HG02763 (cell line): Measurements from ENCODE around the gene OR2B2.

ENCODE experiments used
- ATAC-seq: cut with Tn5 transposase; IDR thresholded peaks from one replicate; pipeline ENCODE4 v1.9.1; 2021; ENCODE audit warnings: mild to moderate bottlenecking, moderate library complexity; ENCODE audit not compliant: unreplicated experiment

The OR2B2 gene

DNA sequence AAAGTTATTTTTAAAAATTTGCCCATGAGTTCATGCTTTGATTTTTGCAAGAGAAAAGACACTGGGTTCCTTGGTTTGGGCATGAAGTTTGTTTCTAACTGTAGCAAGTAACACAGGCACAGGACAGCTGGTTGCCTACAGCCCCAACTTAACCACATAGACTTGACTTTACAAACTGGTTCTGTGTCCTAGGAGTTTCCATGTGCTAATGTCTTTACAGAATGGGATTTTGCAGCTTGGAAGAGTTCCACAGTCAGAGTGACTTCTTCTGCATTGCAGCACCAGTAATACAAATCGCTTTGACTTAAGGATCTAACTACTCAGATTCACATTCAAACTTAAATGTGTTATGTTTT, 44.3 kb downstream of the OR2B2 start:
- ATAC-seq: no peak

- peak; percentile 28 for ATAC-seq
Observed at GRCh38 chr6:27867051-27867944, 44.9 kb downstream of the OR2B2 start.

DNA sequence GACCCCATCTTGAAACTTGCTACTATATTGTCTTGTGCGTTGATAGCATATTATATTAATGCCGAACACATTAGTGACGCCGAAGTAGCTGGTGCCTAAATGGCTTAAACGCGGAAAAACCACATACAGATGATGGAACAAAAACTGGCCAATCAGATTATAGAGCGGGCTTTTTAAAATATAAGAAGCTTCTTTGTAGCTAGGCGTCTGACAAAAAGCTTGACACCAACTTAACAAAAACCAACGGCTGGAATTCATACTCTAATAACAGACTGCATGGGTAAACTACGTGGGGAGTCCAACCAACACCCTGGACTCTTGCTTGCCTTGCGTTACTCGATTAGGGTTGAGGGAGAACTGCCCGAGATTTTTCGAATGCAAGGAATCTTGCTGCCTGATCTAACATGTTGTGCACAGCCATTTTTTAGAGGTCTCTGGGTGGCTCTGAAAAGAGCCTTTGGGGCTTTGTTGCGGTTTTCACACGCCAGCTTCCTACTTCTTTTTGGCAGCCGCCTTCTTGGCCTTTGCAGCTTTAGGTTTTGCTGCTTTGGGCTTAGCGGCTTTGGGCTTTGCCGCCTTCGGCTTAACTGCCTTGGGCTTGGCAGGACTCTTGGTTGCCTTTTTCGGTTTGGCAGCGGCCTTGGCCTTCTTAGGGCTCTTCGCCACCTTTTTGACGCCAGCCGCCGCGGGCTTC, 45.7 kb downstream of the OR2B2 start:
- no peak for ATAC-seq

- no peak for ATAC-seq
Observed at GRCh38 chr6:27865850-27866356, 46.3 kb downstream of the OR2B2 start.

DNA sequence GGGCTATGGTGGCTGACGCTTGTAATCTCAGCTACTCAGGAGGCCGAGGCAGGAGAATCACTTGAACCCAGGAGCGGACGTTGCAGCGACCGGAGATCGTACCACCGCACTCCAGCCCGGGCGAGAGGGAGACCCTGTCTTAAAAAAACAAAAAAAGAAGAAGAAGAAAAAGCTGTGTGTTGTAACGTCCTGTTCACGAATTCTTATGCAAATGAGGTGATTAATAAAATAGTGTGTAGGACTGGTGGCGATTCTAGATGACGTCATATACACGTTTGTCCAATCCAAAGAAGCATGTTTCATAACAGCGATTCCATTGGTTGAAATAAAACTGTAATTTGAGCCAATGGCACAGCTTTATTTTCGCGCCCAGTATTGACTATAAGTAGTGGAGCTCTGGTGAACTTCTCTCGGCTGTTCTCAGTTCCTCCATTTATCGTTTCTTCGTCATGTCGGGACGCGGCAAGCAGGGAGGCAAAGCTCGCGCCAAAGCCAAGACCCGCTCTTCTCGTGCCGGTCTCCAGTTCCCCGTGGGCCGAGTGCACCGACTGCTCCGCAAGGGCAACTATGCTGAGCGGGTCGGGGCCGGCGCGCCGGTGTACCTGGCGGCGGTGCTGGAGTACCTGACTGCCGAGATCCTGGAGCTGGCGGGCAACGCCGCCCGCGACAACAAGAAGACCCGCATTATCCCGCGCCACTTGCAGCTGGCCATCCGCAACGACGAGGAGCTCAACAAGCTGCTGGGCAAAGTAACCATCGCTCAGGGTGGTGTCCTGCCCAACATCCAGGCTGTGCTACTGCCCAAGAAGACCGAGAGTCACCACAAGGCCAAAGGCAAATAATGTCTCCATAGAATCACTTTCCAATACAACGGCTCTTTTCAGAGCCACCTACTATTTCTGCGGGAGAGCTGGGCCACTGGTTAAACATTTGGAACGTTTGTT, 47.0 kb downstream of the OR2B2 start:
- peak; percentile 70 for ATAC-seq

DNA sequence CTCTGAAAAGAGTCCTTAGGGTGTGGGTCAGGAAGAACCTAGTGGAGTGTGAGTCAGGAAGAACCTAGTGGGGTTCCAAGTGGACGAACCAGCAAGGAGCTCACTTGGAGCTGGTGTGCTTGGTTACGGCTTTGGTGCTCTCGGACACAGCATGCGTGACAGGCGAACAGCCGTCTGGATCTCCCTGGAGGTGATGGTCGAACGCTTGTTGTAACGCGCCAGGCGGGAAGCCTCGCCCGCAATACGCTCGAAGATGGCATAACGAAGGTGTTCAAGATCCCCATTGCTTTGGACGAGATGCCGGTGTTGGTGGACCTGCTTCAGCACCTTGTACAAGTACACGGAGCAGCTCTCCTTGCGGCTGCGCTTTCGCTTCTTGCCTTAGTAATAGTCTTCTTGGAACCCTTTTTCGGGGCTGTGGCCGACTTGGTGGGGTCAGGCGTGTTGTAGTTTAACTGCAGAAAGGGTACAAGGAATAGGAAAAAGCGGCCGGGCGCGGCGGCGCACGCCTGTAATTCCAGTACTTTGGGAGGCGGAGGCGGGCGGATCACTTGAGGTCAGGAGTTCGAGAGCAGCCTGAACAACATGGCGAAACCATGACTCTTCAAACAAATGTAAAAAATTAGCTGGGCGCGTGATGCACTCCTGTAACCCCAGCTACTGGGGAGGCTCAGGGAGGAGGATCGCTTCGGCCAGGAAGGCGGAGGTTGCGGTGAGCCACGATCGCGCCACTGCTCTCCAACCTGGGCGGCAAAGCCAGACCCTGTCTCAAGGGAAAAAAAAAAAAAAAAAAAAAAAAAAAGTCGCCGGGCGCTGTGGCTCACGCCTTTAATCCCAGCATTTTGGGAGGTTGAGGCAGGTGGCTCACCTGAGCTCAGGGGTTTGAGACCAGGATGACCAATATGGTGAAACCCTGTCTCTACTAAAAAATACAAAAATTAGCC, 48.0 kb downstream of the OR2B2 start:
- ATAC-seq: no peak

- ATAC-seq: no peak
Observed at GRCh38 chr6:27862396-27863066, 49.7 kb downstream of the OR2B2 start.

DNA sequence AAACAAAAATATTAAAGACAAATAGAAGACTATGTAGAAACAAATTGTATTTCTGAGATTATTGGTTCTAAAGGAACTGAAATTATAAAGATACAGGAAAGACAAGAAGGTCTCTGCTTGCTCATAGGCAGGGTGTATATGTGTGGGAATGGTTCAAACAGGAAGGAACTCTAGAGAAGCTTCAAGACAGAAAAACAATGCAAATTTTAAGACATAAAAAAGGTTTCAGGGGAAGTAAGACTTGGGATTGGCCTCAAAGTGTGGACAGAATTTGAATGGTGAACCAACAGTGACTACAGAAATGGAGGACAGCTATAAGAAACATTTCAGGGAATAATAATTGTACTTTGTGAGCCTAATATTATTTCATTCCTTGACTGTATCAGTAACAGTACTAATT, 50.3 kb downstream of the OR2B2 start:
- no peak for ATAC-seq

GRCh38 chr6:27861276-27861840, 50.8 kb downstream of the OR2B2 start:
- no peak for ATAC-seq
